HG03025 (cell line): ENCODE results near the gene GNAT1.
"Not testable (repeated sequence)": the region's sequence is repeated elsewhere in the genome, so short reads cannot be mapped to it uniquely, and the experiment has no call there.

Experiments
- ATAC-seq: cut with Tn5 transposase; IDR thresholded peaks from one replicate; pipeline ENCODE4 v1.9.1; 2021; ENCODE audit warnings: mild to moderate bottlenecking, moderate library complexity; ENCODE audit not compliant: unreplicated experiment, low FRiP score

The GNAT1 gene

GRCh38 chr3:50201573-50202315 is 10.3 kb downstream of the GNAT1 start:
- no peak for ATAC-seq

GRCh38 chr3:50202353-50203112 is 11.1 kb downstream of the GNAT1 start:
- no peak for ATAC-seq

DNA sequence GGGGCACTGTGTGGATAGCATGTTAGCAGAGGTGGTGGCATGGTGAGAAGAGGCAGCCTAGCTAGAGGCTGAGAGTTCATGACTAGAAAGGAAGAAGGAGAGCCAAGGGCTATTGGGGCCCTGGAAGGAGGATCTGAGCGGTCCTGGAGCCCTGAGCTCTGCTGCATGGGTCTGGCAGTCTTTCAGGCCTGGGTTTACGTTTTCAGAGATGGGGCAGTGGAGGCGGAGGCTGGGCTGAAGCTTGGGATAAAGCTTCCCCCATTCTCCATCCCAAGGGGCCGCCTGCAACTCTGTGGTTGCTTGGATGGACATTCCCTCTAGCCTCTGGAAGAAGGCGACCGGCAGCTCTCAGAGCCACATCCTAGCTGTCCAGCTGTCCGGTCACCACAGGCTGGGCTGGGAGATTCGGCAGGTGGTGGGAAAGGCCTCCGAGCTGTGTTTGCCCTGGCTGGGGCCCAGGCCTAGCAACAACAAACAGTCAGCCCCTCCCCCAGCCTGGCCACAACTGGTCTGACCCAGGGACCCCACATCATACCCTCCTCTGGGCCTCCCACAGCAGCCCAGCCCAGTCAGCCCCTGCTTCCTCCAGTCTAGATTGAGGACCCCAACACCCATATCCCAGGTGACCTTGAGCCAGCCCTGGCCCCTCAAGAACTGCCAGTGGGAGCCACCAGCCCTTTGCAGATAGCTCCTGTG is 11.9 kb downstream of the GNAT1 start:
- ATAC-seq, result no peak

DNA sequence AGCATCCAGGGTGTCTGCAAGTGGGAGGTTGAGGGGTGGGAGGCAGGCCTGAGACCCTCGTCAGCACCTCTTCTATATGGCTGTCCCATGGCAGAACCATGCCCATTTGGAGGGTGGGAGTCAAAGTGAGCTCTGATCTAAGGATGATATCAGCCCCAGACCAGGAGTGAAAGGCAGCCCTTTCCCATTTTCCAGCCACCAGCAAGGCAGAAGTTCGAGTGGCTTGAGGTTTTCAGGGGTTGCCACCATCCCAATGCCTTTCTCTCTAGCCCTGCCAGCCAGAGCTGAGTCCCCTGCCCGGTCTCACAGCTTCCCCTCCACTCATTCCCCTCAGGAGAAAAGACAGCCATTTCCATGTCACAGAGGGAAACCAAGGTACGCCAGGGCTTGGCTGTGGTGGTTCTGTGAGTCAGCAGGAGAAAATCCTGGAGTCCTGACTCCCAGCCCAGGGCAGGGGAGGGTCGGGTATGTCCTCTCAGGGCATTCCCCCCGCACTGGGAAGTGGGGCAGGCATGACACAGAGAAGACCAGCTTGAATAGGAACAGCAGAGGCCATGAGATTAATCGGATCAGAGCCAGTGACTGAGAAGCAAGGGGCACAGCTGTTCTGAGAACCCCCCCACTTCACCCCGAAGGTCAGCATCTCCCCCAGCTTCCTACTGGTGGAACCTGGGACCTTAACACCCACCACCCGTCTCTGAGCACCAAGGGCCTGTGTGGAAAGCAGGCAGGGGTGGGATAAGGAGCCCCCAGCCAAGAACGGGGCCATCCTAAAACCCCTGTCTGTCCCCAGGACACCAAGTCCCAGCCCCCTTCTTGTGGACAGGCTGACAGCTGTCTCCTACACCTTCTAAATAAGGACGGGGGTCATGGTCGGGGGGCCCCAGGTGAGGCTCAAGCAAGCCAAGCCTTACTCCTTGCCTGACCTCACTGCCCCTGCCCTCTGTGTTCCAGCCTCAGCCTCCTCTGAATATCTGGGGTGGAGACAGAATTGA is 12.7 kb downstream of the GNAT1 start:
- no peak for ATAC-seq

GRCh38 chr3:50204804-50205412 is 13.5 kb downstream of the GNAT1 start, which contains the start of gene SLC38A3:
Gene SLC38A3, plus strand, starts transcription at chr3:50205271. Its CDS starts 8,929 bp downstream, at chr3:50214200.
- no peak for ATAC-seq

- no peak for ATAC-seq
These were observed 14.2 kb downstream of the GNAT1 start for GRCh38 chr3:50205413-50206276.

- no peak for ATAC-seq
These were observed 16.1 kb downstream of the GNAT1 start for GRCh38 chr3:50207359-50208042.

DNA sequence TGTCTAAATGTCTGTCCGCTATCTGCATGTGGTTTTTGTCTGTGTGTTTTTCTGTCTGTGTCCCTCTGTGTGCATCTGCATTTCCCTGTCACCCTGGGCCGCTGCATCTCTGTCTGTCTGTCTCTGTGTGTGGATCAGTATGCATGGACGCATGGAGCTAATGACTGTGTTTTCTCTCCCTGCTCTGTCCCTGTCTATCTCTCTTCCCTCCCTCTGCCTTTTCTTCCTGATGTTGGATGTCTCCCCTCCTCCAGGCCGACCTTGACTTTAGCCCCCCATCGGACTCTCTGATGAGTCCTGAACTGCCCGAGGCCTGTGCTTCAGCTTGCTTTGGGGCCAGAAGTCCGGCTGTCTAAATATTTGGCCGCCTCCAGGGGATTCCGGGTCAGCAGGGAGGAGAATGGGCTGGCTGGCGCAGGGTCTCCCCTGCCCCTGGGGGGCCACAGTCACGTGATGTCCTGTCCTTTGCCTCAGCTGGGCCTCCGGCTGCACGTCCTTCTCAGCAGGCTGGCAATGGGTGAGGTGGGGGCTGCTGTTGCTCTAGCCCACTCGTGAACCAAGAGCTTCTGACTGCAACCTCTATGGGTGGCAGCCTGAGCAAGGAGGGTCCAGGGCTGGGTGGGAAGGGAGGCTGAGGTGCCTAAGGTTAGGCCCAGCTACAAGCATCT is 17.4 kb downstream of the GNAT1 start:
- ATAC-seq, result no peak

DNA sequence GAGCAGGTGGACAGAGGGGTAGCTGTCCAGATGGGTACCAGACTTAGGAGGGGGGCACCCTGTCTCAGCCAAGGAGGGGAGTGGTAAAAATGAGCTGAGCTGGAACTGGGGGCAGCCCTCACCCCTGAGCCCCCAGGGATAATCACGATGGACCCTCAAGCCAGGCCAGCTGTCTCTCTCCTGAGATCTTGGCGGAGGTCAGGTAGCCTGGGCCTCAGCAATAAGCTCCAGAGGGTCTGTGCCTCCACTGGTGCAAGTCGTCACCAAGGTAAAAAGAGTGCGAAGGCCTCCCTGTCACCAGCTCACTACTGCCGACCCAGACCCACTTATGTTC is 18.7 kb downstream of the GNAT1 start:
- no peak for ATAC-seq

- no peak for ATAC-seq
These were observed 19.3 kb downstream of the GNAT1 start for GRCh38 chr3:50210510-50211367.

GRCh38 chr3:50211368-50211717 is 19.9 kb downstream of the GNAT1 start:
- ATAC-seq, result not testable (repeated sequence)

DNA sequence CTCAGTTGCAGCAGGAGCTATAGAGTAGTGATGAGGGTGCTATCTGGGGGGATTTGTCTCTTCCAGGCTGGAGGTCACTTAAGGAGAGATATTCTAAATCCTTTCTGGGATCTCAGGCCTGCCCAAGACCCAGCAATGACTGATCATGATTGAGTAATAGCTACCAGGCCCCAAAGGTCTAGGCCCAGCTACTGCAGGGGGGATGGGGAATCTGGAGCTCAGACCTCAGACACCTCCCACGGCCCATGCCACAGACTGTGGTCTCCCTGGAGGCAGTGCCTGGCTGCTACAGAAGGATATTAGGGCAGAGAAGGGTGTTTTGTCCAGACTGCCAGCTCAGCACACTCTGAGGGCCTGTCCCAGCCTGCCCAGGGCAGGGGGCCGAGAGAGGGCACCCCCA is 20.5 kb downstream of the GNAT1 start:
- no peak for ATAC-seq

DNA sequence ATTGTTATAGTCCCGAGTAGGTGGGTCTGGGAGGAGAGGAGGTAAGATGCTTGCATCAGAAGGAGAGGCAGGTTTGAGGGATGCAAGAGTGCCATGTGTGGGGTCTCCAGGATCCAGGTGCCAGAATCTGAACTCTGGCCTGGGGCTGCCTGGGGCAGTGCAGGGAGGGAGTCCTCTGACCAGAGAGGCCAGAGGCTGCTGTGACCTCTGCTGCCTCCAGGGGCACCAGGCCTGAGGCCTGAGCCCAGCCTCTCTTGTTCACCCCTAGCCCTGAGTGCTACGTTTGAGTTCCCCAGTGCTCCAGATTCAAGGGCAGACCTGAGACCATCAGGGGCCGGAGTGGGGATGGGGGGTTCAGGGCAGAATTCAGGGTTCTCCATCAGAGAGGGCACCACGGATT is 21.1 kb downstream of the GNAT1 start:
- ATAC-seq, result no peak

- ATAC-seq, result no peak
These were observed 21.6 kb downstream of the GNAT1 start for GRCh38 chr3:50212971-50213370.

DNA sequence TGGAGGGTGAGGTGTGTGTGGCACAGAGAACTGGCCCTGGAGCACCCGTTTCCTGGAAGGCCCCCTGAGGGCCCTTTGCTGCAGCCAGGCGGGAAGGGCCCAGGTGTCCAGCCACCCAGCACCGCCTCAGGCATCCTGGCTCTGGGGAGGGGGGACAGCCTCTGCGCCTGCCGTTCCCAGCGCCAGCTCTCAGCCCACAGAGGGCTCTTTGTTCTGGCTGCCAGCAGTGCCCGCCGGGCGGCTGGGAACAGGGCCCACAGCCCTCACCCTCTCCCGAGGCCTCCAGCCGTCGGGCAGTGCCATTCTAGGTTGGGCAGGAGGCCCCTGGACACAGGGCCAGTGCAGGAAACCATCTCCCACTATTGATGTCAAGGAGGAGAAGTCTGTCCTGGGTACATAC is 22.0 kb downstream of the GNAT1 start:
- ATAC-seq, result no peak

- no peak for ATAC-seq
These were observed 23.4 kb downstream of the GNAT1 start for GRCh38 chr3:50214824-50215223.

DNA sequence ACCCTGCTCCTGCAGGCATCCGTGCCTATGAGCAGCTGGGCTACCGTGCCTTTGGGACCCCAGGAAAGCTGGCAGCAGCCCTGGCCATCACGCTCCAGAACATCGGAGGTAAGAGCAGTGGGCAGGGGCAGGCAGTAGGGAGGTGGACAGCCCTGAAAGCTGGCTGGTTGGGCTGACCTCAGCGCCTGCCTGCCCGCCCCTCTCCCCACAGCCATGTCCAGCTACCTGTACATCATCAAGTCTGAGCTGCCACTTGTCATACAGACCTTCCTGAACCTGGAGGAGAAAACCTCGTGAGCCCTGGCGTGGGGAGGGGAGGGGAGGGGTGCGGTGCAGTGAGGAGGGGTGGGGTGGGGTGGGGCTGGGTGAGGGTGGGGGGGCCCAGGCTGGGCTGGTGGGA is 24.1 kb downstream of the GNAT1 start:
- no peak for ATAC-seq
